Keratinocyte (primary cell): ENCODE measurements around the gene PCBD2. TPM values are rescaled to one million over a fixed set of nuclear protein-coding genes. Genes with fewer than 3 reads are reported as not detected.

Experiments used
- DNase-seq: peaks from one replicate; pipeline ENCODE4 v3.0.0-alpha.2; 2011; ENCODE audit warnings: low read depth, missing footprints, low spot score
- FAIRE-seq: peaks from 2 replicates; lab custom pipeline; 2011; peaks lifted over from hg19 to GRCh38; lab: Jason Lieb, UNC
- H2AFZ ChIP-seq: 2 replicates; pipeline ENCODE4 v1.6.0; 2012; ENCODE audit warnings: low read length, control low read depth, inconsistent platforms; ENCODE audit not compliant: control insufficient read depth
- H3K27ac ChIP-seq: 2 replicates; pipeline ENCODE4 v1.5.1; 2011; ENCODE audit warnings: low read length; ENCODE audit not compliant: control insufficient read depth, insufficient read depth
- H3K27me3 ChIP-seq: 3 replicates; pipeline ENCODE4 v1.6.0; 2011; ENCODE audit warnings: low read length; ENCODE audit not compliant: control insufficient read depth, insufficient read depth; ENCODE audit errors: extremely low read depth
- H3K36me3 ChIP-seq, 2 experiments: 2 replicates in 1 of 2; 3 replicates in 1 of 2; pipeline ENCODE4 v1.5.1; 2011; ENCODE audit warnings: low read length in 2 of 2, mild to moderate bottlenecking in 1 of 2; ENCODE audit not compliant: control insufficient read depth in 2 of 2, insufficient read depth in 2 of 2; ENCODE audit errors: extremely low read depth in 1 of 2
- H3K4me1 ChIP-seq: 3 replicates; pipeline ENCODE4 v1.5.1; 2011; ENCODE audit warnings: low read length; ENCODE audit not compliant: control insufficient read depth, insufficient read depth; ENCODE audit errors: extremely low read depth
- H3K4me2 ChIP-seq: 3 replicates; pipeline ENCODE4 v1.6.0; 2011; ENCODE audit warnings: low read depth, low read length; ENCODE audit not compliant: control insufficient read depth, insufficient read depth; ENCODE audit errors: extremely low read depth
- H3K4me3 ChIP-seq, 3 experiments: fragments of 200-600 bp in 1 of 3; sonication (generic) in 1 of 3; 2 replicates in 2 of 3; 3 replicates in 1 of 3; pipeline ENCODE4 v1.5.1; 2011 to 2016; ENCODE audit warnings: low read length in 3 of 3, mild to moderate bottlenecking in 3 of 3, control low read depth in 2 of 3, inconsistent platforms in 1 of 3, low read depth in 1 of 3, mixed read lengths in 1 of 3, mixed run types in 1 of 3, moderate library complexity in 1 of 3; ENCODE audit not compliant: control insufficient read depth in 2 of 3, insufficient read depth in 2 of 3; ENCODE audit errors: extremely low read depth in 1 of 3
- H3K79me2 ChIP-seq: 2 replicates; pipeline ENCODE4 v1.6.0; 2012; ENCODE audit warnings: low read length; ENCODE audit not compliant: control insufficient read depth, insufficient read depth
- H3K9ac ChIP-seq: 3 replicates; pipeline ENCODE4 v1.6.0; 2011; ENCODE audit warnings: low read length; ENCODE audit not compliant: control insufficient read depth, insufficient read depth; ENCODE audit errors: extremely low read depth
- H3K9me1 ChIP-seq: 3 replicates; pipeline ENCODE4 v1.6.0; 2011; ENCODE audit warnings: low read length; ENCODE audit not compliant: control insufficient read depth, insufficient read depth; ENCODE audit errors: extremely low read depth
- H3K9me3 ChIP-seq: 2 replicates; pipeline ENCODE4 v1.5.1; 2012; ENCODE audit warnings: low read depth, low read length; ENCODE audit not compliant: control insufficient read depth
- H4K20me1 ChIP-seq: 3 replicates; pipeline ENCODE4 v1.6.0; 2011; ENCODE audit warnings: low read length; ENCODE audit not compliant: control insufficient read depth, insufficient read depth; ENCODE audit errors: extremely low read depth
- EZH2 ChIP-seq: IDR thresholded peaks from one replicate; pipeline ENCODE4 v1.6.1; 2012; ENCODE audit warnings: inconsistent platforms, mild to moderate bottlenecking, low read length, moderate library complexity
- dilution Hi-C: fragments of 300-500 bp; cut with MboI; formaldehyde crosslinking; loops from one replicate; pipeline ENCODE4 v1.7.0; 2020; ENCODE audit warnings: low sequenced_read_pairs; ENCODE audit not compliant: extremely low pct_ligation_motif_present
- polyA plus RNA-seq, 5 experiments: library from polyadenylated mRNA; depleted of rRNA in 3 of 5; stranded (reverse) in 3 of 5; stranded (forward) in 1 of 5; unstranded in 1 of 5; fragments of >200 nt; gene quantifications; 1 replicate in 1 of 5; 2 replicates in 3 of 5; 3 replicates in 1 of 5; pipeline versions ENCODE4 v1.2.1 to v1.2.3, GENCODE V29; 2011 to 2012; ENCODE audit warnings: missing spikeins in 2 of 5, low read depth in 1 of 5, low replicate concordance in 1 of 5
- TF ChIP-seq, protein P1 (sequence below), 3 experiments: IDR thresholded peaks in 1 of 3; conservative IDR thresholded peaks in 1 of 3; optimal IDR thresholded peaks in 1 of 3; 2 replicates in 2 of 3; 3 replicates in 1 of 3; pipeline versions ENCODE3 to v1.5.1; 2011; ENCODE audit warnings: low read length in 3 of 3, mild to moderate bottlenecking in 3 of 3, moderate library complexity in 2 of 3, control low read depth in 1 of 3, inconsistent platforms in 1 of 3; ENCODE audit not compliant: insufficient read depth in 2 of 3; ENCODE audit errors: extremely low read depth in 1 of 3

PCBD2 gene
- polyA plus RNA-seq, 1 donor (not counting 4 experiments of a cell fraction or from before 2014, with no cell fraction given), result 6.2 TPM

DNA sequence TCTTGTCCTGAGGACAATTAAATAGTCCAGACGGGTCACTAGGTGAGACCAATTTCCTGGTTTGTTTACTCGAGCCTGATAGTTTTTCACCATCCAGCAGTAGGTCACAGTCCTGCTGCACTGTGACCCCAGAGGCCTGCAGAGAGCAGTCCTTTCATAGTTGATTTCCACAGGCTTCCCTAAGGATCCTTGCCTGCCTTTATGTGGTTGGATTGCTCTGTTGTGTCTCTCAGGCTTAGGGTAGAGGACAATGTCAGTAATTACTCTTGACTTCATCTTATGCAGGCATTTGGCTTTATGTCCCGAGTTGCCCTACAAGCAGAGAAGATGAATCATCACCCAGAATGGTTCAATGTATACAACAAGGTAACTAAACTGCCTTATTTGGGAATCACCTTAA, 53.8 kb downstream of the PCBD2 start:
- no peak overlapping the region for H3K4me3 ChIP-seq
- no peaks in the 10 kb centered on the region for H3K9me3 ChIP-seq
- H4K20me1 ChIP-seq, result no peaks in the 10 kb centered on the region
- no peak overlapping the region for H3K4me2 ChIP-seq
- TF ChIP-seq, protein P1, sequence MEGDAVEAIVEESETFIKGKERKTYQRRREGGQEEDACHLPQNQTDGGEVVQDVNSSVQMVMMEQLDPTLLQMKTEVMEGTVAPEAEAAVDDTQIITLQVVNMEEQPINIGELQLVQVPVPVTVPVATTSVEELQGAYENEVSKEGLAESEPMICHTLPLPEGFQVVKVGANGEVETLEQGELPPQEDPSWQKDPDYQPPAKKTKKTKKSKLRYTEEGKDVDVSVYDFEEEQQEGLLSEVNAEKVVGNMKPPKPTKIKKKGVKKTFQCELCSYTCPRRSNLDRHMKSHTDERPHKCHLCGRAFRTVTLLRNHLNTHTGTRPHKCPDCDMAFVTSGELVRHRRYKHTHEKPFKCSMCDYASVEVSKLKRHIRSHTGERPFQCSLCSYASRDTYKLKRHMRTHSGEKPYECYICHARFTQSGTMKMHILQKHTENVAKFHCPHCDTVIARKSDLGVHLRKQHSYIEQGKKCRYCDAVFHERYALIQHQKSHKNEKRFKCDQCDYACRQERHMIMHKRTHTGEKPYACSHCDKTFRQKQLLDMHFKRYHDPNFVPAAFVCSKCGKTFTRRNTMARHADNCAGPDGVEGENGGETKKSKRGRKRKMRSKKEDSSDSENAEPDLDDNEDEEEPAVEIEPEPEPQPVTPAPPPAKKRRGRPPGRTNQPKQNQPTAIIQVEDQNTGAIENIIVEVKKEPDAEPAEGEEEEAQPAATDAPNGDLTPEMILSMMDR (optimal IDR thresholded peaks at IDR 0.05 in 1 of 3, IDR thresholded peaks at IDR 0.05 in 1 of 3, conservative IDR thresholded peaks at IDR 0.05 in 1 of 3; ENCODE audit: extremely low read depth in 1 of 3, insufficient read depth in 2 of 3, low read length in 3 of 3), result no peak
- no peak for TF ChIP-seq EZH2
- no peaks in the 10 kb centered on the region for H3K9me1 ChIP-seq
- no peaks in the 10 kb centered on the region for H3K79me2 ChIP-seq
- no peak overlapping the region for H3K9ac ChIP-seq
- no peaks in the 10 kb centered on the region for H3K27me3 ChIP-seq
- FAIRE-seq, result no peak
- H3K27ac ChIP-seq, result no peak overlapping the region
- peaks cover 0 to 1% of the 10 kb centered on the region in 2 experiments for H3K36me3 ChIP-seq
- H2AFZ ChIP-seq, result no peak overlapping the region
- H3K4me1 ChIP-seq, result no peaks in the 10 kb centered on the region
- dilution Hi-C loops, result no loop called here
- DNase-seq, result no peak

DNA sequence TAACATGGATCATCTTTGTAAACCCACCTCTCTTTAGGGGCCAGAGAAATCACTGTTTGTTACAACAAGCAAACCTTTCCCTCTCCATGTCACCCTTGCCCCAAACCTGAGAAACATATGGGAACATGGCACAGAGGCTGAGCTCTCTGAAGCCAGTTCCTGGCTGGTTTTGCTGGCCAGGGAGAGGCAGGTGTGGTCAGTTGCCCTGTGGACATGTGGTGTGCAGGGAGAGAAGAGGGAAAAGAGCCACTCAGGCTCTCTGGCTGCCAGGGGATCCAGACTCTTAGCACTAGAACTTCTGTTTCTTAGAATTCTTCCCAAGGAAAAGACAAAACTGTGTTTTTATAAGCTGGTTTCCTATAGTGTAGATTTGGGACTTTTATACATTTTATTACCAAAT, 58.2 kb downstream of the PCBD2 start:
- no peak overlapping the region for H3K4me3 ChIP-seq
- H3K9me3 ChIP-seq, result no peaks in the 10 kb centered on the region
- no peak for TF ChIP-seq EZH2
- TF ChIP-seq, protein P1 (optimal IDR thresholded peaks at IDR 0.05 in 1 of 3, IDR thresholded peaks at IDR 0.05 in 1 of 3, conservative IDR thresholded peaks at IDR 0.05 in 1 of 3; ENCODE audit: extremely low read depth in 1 of 3, insufficient read depth in 2 of 3, low read length in 3 of 3), result no peak
- H3K9me1 ChIP-seq, result no peaks in the 10 kb centered on the region
- H3K9ac ChIP-seq, result no peak overlapping the region
- no peak overlapping the region for H3K27ac ChIP-seq
- no peak for FAIRE-seq
- DNase-seq, result no peak
- dilution Hi-C loops, result no loop called here
- H3K27me3 ChIP-seq, result no peaks in the 10 kb centered on the region
- no peaks in the 10 kb centered on the region for H3K79me2 ChIP-seq
- H3K4me1 ChIP-seq, result no peaks in the 10 kb centered on the region
- H2AFZ ChIP-seq, result no peak overlapping the region
- no peaks in the 10 kb centered on the region for H4K20me1 ChIP-seq
- peaks cover 0 to 1% of the 10 kb centered on the region in 2 experiments for H3K36me3 ChIP-seq
- no peak overlapping the region for H3K4me2 ChIP-seq
